Loucy (cell line): ENCODE data around the gene PLCG2.

ENCODE experiments used
- H2AFZ ChIP-seq: fragments of 200-600 bp; sonication (generic); 2 replicates; pipeline ENCODE4 v1.6.0; 2016; ENCODE audit warnings: antibody characterized with exemption, mild to moderate bottlenecking, low read length, moderate library complexity
- H3F3A ChIP-seq: fragments of 200-600 bp; 2 replicates; pipeline ENCODE4 v1.6.0; 2016; ENCODE audit warnings: antibody characterized with exemption, low read depth, mild to moderate bottlenecking
- H3K27me3 ChIP-seq: fragments of 200-600 bp; sonication (generic); 2 replicates; pipeline ENCODE4 v1.6.1; 2014; ENCODE audit warnings: low read length, mild to moderate bottlenecking; ENCODE audit not compliant: insufficient read depth, poor library complexity, severe bottlenecking
- H3K36me3 ChIP-seq: fragments of 200-600 bp; sonication (generic); 2 replicates; pipeline ENCODE4 v1.6.1; 2016; ENCODE audit warnings: low read length; ENCODE audit not compliant: insufficient read depth
- H3K4me1 ChIP-seq: fragments of 200-600 bp; sonication (generic); 2 replicates; pipeline ENCODE4 v1.5.1; 2014; ENCODE audit warnings: low read length, mild to moderate bottlenecking; ENCODE audit not compliant: insufficient read depth, poor library complexity, severe bottlenecking
- H3K4me2 ChIP-seq: fragments of 200-600 bp; sonication (generic); 2 replicates; pipeline ENCODE4 v1.6.0; 2014; ENCODE audit warnings: antibody characterized with exemption, low read length, low read depth, mild to moderate bottlenecking; ENCODE audit not compliant: poor library complexity, severe bottlenecking
- H3K4me3 ChIP-seq: fragments of 200-600 bp; sonication (generic); 2 replicates; pipeline ENCODE4 v1.5.1; 2014; ENCODE audit warnings: low read length, mild to moderate bottlenecking, mixed read lengths; ENCODE audit not compliant: poor library complexity, severe bottlenecking
- H3K79me2 ChIP-seq: fragments of 200-600 bp; sonication (generic); 2 replicates; pipeline ENCODE4 v1.6.1; 2014; ENCODE audit warnings: low read length; ENCODE audit not compliant: insufficient read depth
- H3K9ac ChIP-seq: fragments of 200-600 bp; sonication (generic); 2 replicates; pipeline ENCODE4 v1.6.0; 2014; ENCODE audit warnings: mild to moderate bottlenecking, low read depth, low read length, moderate library complexity; ENCODE audit not compliant: poor library complexity, severe bottlenecking
- H3K9me2 ChIP-seq: fragments of 200-600 bp; sonication (generic); replicated peaks from 2 replicates; pipeline ENCODE4 v1.6.1; 2016; ENCODE audit warnings: low read depth, low read length, mixed read lengths
- H3K9me3 ChIP-seq: fragments of 200-600 bp; sonication (generic); 2 replicates; pipeline ENCODE4 v1.6.1; 2014; ENCODE audit warnings: mild to moderate bottlenecking, antibody characterized with exemption, low read length, low read depth; ENCODE audit not compliant: insufficient read depth
- H4K20me1 ChIP-seq: fragments of 200-600 bp; sonication (generic); 2 replicates; pipeline ENCODE4 v1.6.0; 2014; ENCODE audit warnings: antibody characterized with exemption, low read length, mild to moderate bottlenecking; ENCODE audit not compliant: insufficient read depth, poor library complexity, severe bottlenecking
- EZH2phosphoT487 ChIP-seq: fragments of 200-600 bp; IDR thresholded peaks from 2 replicates; pipeline ENCODE4 v1.6.1; 2018; ENCODE audit warnings: antibody characterized with exemption, mild to moderate bottlenecking, moderate library complexity, borderline replicate concordance
- TF ChIP-seq, protein P1 (sequence below): fragments of 200-600 bp; sonication (generic); conservative IDR thresholded peaks from 2 replicates; pipeline ENCODE4 v1.5.1; 2014; ENCODE audit warnings: mild to moderate bottlenecking, antibody characterized with exemption, low read length

PLCG2 gene

GRCh38 chr16:81814751-81815428 is 35.8 kb downstream of the PLCG2 start:
- Histone ChIP-seq H3K9me3 (no peaks in the 10 kb centered on the region), H3K27me3 (no peaks in the 10 kb centered on the region), H3K36me3 (no peaks in the 10 kb centered on the region), H3K4me3 (no peak overlapping the region), H3K9ac (no peak overlapping the region), H3K4me2 (no peak overlapping the region), H3K9me2 (no peaks in the 10 kb centered on the region), H3K4me1 (peaks cover 52% of the 10 kb centered on the region), H2AFZ (no peak overlapping the region), H4K20me1 (no peaks in the 10 kb centered on the region), H3K79me2 (peaks cover 32% of the 10 kb centered on the region; the same call in 1 of the 2 replicates), H3F3A (no peaks in the 10 kb centered on the region)
- TF ChIP-seq, protein P1, sequence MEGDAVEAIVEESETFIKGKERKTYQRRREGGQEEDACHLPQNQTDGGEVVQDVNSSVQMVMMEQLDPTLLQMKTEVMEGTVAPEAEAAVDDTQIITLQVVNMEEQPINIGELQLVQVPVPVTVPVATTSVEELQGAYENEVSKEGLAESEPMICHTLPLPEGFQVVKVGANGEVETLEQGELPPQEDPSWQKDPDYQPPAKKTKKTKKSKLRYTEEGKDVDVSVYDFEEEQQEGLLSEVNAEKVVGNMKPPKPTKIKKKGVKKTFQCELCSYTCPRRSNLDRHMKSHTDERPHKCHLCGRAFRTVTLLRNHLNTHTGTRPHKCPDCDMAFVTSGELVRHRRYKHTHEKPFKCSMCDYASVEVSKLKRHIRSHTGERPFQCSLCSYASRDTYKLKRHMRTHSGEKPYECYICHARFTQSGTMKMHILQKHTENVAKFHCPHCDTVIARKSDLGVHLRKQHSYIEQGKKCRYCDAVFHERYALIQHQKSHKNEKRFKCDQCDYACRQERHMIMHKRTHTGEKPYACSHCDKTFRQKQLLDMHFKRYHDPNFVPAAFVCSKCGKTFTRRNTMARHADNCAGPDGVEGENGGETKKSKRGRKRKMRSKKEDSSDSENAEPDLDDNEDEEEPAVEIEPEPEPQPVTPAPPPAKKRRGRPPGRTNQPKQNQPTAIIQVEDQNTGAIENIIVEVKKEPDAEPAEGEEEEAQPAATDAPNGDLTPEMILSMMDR = no peak
- no peak for TF ChIP-seq EZH2phosphoT487

- no peaks in the 10 kb centered on the region for H3K9me2 ChIP-seq
- H3K36me3 ChIP-seq = no peaks in the 10 kb centered on the region
- no peak overlapping the region for H3K4me2 ChIP-seq
- no peak for TF ChIP-seq EZH2phosphoT487
- TF ChIP-seq, protein P1 = no peak
- H3K4me1 ChIP-seq = peaks cover 49% of the 10 kb centered on the region
- no peaks in the 10 kb centered on the region for H3K27me3 ChIP-seq
- H3F3A ChIP-seq = no peaks in the 10 kb centered on the region
- H3K79me2 ChIP-seq = peaks cover 36% of the 10 kb centered on the region
- no peaks in the 10 kb centered on the region for H4K20me1 ChIP-seq
- H3K9me3 ChIP-seq = no peaks in the 10 kb centered on the region
- H3K4me3 ChIP-seq = no peak overlapping the region
- no peak overlapping the region for H3K9ac ChIP-seq
- no peak overlapping the region for H2AFZ ChIP-seq
Observed at GRCh38 chr16:81815429-81815766, 36.3 kb downstream of the PLCG2 start.

GRCh38 chr16:81816351-81816750 is 37.3 kb downstream of the PLCG2 start:
- Histone ChIP-seq H4K20me1 (no peaks in the 10 kb centered on the region), H3K9me2 (no peaks in the 10 kb centered on the region), H3K9ac (peak overlapping the region; percentile 19), H3K4me2 (no peak overlapping the region), H3K4me3 (no peak overlapping the region), H2AFZ (no peak overlapping the region), H3K36me3 (no peaks in the 10 kb centered on the region), H3K9me3 (no peaks in the 10 kb centered on the region), H3K4me1 (peaks cover 46% of the 10 kb centered on the region), H3K79me2 (peaks cover 40% of the 10 kb centered on the region), H3F3A (no peaks in the 10 kb centered on the region), H3K27me3 (no peaks in the 10 kb centered on the region)
- TF ChIP-seq, protein P1 = no peak
- TF ChIP-seq EZH2phosphoT487 = no peak
